Esophagus muscularis mucosa (tissue), 4 donors: ENCODE data around the gene RBM20.

Experiments used
- EP300 ChIP-seq: sonication (generic); formaldehyde crosslinking; IDR thresholded peaks from one replicate; pipeline ENCODE4 v1.6.1; 2017; ENCODE audit warnings: antibody characterized with exemption
- POLR2A ChIP-seq: fragments of 450-650 bp; IDR thresholded peaks from one replicate; pipeline ENCODE4 v1.6.1; 2017; ENCODE audit warnings: antibody characterized with exemption, moderate library complexity, mild to moderate bottlenecking, low read depth
- POLR2AphosphoS5 ChIP-seq, 2 donors: sonication (generic); formaldehyde crosslinking; IDR thresholded peaks; one replicate each; pipeline ENCODE4 v1.6.1; 2017; ENCODE audit warnings: antibody characterized with exemption in 2 of 2
- TF ChIP-seq, protein P1 (sequence below), 3 experiments: fragments of 200-600 bp in 2 of 3; fragments of 450-650 bp in 1 of 3; sonication (generic) in 2 of 3; IDR thresholded peaks; one replicate each; pipeline ENCODE4 v1.5.1; 2017 to 2019; ENCODE audit warnings: antibody characterized with exemption in 3 of 3, mild to moderate bottlenecking in 2 of 3, moderate library complexity in 1 of 3

GRCh38 chr10:110643653-110644597 is at the start of gene RBM20:
- TF ChIP-seq, protein P1, sequence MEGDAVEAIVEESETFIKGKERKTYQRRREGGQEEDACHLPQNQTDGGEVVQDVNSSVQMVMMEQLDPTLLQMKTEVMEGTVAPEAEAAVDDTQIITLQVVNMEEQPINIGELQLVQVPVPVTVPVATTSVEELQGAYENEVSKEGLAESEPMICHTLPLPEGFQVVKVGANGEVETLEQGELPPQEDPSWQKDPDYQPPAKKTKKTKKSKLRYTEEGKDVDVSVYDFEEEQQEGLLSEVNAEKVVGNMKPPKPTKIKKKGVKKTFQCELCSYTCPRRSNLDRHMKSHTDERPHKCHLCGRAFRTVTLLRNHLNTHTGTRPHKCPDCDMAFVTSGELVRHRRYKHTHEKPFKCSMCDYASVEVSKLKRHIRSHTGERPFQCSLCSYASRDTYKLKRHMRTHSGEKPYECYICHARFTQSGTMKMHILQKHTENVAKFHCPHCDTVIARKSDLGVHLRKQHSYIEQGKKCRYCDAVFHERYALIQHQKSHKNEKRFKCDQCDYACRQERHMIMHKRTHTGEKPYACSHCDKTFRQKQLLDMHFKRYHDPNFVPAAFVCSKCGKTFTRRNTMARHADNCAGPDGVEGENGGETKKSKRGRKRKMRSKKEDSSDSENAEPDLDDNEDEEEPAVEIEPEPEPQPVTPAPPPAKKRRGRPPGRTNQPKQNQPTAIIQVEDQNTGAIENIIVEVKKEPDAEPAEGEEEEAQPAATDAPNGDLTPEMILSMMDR (IDR thresholded peaks at IDR 0.05): no peak
- TF ChIP-seq EP300: no peak
- peak in 1 of 2 donors; percentile 32 for TF ChIP-seq POLR2AphosphoS5 (IDR thresholded peaks at IDR 0.05)
- TF ChIP-seq POLR2A: no peak
